Muscle of arm (tissue), 12 donors: ENCODE data around the gene LCP1. TPM values are rescaled to one million over a fixed set of nuclear protein-coding genes. Genes with fewer than 3 reads are reported as not detected.

ENCODE experiments used
- DNase-seq: peaks from one replicate; pipeline ENCODE4 v3.0.0-alpha.2; 2013
- polyA plus RNA-seq, 12 donors: library from polyadenylated mRNA; unstranded; fragments of 120-200 nt; gene quantifications; one replicate each; pipeline ENCODE4 v1.2.1, GENCODE V29; 2013; ENCODE audit not compliant: insufficient read length in 12 of 12

LCP1 gene
- polyA plus RNA-seq, 12 donors, result 8.2 to 57.8 (median 10.9) TPM; not detected in 1

GRCh38 chr13:46160471-46161066 is 21.4 kb downstream of the LCP1 start:
- DNase-seq, result peak; percentile 55

GRCh38 chr13:46160065-46160464 is 21.9 kb downstream of the LCP1 start:
- DNase-seq, result no peak

GRCh38 chr13:46158983-46159382 is 23.0 kb downstream of the LCP1 start:
- DNase-seq, result no peak

- DNase-seq, result no peak
Measured at GRCh38 chr13:46158222-46158621, 23.8 kb downstream of the LCP1 start.

GRCh38 chr13:46154136-46154801 is 27.7 kb downstream of the LCP1 start:
- DNase-seq, result no peak

- no peak for DNase-seq
Measured at GRCh38 chr13:46152627-46153328, 29.2 kb downstream of the LCP1 start.

GRCh38 chr13:46150134-46150693 is 31.8 kb downstream of the LCP1 start:
- DNase-seq, result no peak

- DNase-seq, result no peak
Measured at GRCh38 chr13:46149272-46150133, 32.5 kb downstream of the LCP1 start.

GRCh38 chr13:46146898-46147297 is 35.1 kb downstream of the LCP1 start:
- no peak for DNase-seq

GRCh38 chr13:46145950-46146349 is 36.0 kb downstream of the LCP1 start:
- DNase-seq, result no peak

- no peak for DNase-seq
Measured at GRCh38 chr13:46145135-46145534, 36.8 kb downstream of the LCP1 start.

GRCh38 chr13:46143184-46143701 is 38.7 kb downstream of the LCP1 start:
- no peak for DNase-seq

- no peak for DNase-seq
Measured at GRCh38 chr13:46142776-46143175, 39.2 kb downstream of the LCP1 start.

- no peak for DNase-seq
Measured at GRCh38 chr13:46140044-46140443, 41.9 kb downstream of the LCP1 start.

GRCh38 chr13:46137627-46138317 is 44.2 kb downstream of the LCP1 start:
- no peak for DNase-seq

GRCh38 chr13:46136688-46137087 is 45.3 kb downstream of the LCP1 start:
- DNase-seq, result no peak

- DNase-seq, result no peak
Measured at GRCh38 chr13:46134961-46135522, 46.9 kb downstream of the LCP1 start.

GRCh38 chr13:46134494-46134893 is 47.5 kb downstream of the LCP1 start:
- DNase-seq, result no peak

- no peak for DNase-seq
Measured at GRCh38 chr13:46132109-46132508, 49.9 kb downstream of the LCP1 start.

GRCh38 chr13:46131705-46132104 is 50.3 kb downstream of the LCP1 start:
- no peak for DNase-seq
